Measurements from ENCODE around the gene LRRC40. TPM values are rescaled to one million over a fixed set of nuclear protein-coding genes. Genes with fewer than 3 reads are reported as not detected.

The LRRC40 gene
- total and polyA plus RNA-seq, 3 donors from 2014 or later: 10.1 to 22.1 (median 18.2) TPM

DNA sequence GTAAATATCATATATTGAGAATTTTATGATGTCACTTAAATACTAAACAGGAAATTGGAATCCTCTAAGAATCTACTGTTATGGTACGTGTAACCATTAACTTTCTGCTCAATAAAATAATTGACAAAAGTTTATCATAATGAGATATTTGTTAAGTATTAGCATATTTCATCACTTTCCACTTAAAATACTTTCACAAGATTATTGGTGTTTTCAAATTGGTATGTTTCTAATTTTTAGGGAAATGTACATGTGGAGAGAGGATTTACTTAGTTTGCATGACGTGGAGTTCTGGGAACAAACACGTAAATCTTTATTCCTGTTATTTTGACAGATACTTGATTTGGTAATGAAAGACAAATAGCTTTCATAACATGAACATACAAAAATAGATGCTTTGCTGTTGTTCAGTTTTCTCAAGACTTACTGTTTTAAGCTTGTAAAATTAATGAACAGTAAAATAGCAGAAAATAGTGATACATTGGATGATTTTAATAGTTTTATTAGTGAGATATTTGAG is 17.4 kb upstream of the LRRC40 start:
- whole genome bisulfite sequencing, 2 donors: 28 to 40% methylated on average over 3 of the region's 3 CpGs
- no peak for TF ChIP-seq POLR2A (IDR thresholded peaks at IDR 0.05)
- TF ChIP-seq, protein P1, sequence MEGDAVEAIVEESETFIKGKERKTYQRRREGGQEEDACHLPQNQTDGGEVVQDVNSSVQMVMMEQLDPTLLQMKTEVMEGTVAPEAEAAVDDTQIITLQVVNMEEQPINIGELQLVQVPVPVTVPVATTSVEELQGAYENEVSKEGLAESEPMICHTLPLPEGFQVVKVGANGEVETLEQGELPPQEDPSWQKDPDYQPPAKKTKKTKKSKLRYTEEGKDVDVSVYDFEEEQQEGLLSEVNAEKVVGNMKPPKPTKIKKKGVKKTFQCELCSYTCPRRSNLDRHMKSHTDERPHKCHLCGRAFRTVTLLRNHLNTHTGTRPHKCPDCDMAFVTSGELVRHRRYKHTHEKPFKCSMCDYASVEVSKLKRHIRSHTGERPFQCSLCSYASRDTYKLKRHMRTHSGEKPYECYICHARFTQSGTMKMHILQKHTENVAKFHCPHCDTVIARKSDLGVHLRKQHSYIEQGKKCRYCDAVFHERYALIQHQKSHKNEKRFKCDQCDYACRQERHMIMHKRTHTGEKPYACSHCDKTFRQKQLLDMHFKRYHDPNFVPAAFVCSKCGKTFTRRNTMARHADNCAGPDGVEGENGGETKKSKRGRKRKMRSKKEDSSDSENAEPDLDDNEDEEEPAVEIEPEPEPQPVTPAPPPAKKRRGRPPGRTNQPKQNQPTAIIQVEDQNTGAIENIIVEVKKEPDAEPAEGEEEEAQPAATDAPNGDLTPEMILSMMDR (IDR thresholded peaks at IDR 0.05): no peak
- intact Hi-C loops (cut with DNase I; ENCODE audit: low total_unique reads): no loop called here
- Histone ChIP-seq H3K4me3 (no peak overlapping the region), H3K9me3 (no peaks in the 10 kb centered on the region), H3K27ac (peak overlapping the region in 1 of 2 donors; percentile 97), H3K36me3 (ENCODE audit: low read depth, missing control alignments) (no peaks in the 10 kb centered on the region), H3K4me1 (peaks cover 28% of the 10 kb centered on the region), H3K27me3 (no peaks in the 10 kb centered on the region)
- no peak for DNase-seq

DNA sequence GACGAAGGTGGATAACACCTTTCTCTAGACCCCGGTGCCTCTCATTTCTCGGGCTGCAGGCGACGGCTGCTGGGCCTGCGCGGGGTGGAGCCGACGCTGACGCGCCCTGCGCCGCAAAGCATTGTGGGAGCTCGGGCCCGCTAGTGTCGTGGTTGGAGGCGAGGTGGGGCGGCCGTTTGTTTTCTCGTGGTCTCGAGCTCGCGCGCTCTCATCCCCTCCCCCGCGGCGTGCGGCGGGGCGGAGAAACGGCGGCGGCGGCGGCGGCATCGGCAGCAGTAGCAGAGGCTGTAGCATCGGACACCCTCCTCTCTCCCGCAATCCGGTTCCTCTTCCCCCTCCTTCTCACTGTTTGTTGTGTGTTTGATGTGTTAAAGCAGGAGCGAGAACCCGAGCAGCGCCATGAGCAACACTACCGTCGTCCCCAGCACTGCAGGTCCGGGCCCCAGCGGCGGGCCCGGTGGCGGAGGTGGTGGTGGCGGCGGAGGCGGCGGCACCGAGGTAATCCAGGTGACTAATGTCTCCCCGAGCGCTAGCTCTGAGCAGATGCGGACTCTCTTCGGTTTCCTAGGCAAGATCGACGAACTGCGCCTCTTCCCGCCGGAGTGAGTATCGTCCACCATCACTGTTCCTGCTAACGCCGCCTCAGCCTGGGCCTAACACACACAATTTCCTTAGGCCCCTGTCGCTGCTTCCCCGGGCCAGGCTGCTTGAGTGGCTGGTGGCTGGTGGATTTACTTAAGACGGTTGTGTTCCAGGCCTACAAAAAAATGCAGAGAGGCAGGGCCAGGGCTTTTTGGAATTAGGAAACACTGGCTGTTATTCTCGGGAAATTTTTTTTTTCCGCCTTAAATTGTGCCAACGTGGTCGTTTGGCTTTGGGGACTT is 16.1 kb upstream of the LRRC40 start, which contains the start of gene SRSF11:
Gene SRSF11, plus strand, starts transcription at position 143 of the 884 bp plus-strand sequence. Its CDS starts 257 bp downstream, at position 400.
- intact Hi-C loops (cut with DNase I; ENCODE audit: low total_unique reads): no loop called here
- no peaks in the 10 kb centered on the region for H3K27me3 ChIP-seq
- 0 to 1% methylated on average over 60 to 74 of the region's 74 CpGs for WGBS, 2 donors
- TF ChIP-seq, protein P1 (IDR thresholded peaks at IDR 0.05): peak in 1 of 3 experiments; percentile 14
- TF ChIP-seq POLR2A (IDR thresholded peaks at IDR 0.05): peak; percentile 35
- peaks cover 28% of the 10 kb centered on the region for H3K4me1 ChIP-seq
- H3K36me3 ChIP-seq (ENCODE audit: low read depth, missing control alignments): no peaks in the 10 kb centered on the region
- H3K27ac ChIP-seq: peak within 1 kb of the TSS; percentile 83 to 97
- peak within 1 kb of the TSS; percentile 70 to 83 for H3K4me3 ChIP-seq
- no peaks in the 10 kb centered on the region for H3K9me3 ChIP-seq
- peak; percentile 97 for DNase-seq

DNA sequence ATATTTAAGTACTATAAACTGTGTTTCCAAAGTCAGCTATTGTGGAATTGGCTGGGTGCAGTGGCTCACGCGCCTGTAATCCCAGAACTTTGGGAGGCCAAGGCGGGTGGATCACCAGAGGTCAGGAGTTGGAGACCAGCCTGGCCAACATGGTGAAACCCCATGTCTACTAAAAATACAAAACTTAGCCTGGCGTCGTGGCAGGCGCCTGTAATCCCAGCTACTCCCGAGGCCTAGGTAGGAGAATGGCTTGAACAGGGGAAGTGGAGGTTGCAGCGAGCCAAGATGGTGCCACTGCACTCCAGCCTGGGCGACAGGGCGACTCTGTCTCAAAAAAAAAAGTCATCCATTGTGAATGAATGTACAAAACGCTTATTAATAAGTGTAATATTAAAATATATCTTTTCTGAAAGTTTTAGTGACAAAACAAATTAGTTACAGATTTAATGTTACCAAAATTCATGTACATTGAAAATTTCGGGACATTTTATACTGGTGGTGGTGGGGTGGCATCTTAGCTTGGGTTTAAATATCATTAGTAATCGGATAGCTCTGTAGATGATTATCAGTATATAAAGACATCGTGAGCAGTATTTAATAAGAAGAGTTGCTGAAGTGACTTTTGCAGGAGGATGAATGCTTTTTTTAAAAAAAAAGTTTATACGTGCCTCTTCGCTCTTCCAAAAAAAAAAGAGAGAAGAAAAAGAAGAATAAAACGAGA is 15.3 kb upstream of the LRRC40 start:
- Histone ChIP-seq H3K4me1 (peaks cover 28% of the 10 kb centered on the region), H3K27ac (peak overlapping the region; percentile 83 to 97), H3K36me3 (ENCODE audit: low read depth, missing control alignments) (no peaks in the 10 kb centered on the region), H3K9me3 (no peaks in the 10 kb centered on the region), H3K4me3 (peak overlapping the region; percentile 70 to 83), H3K27me3 (no peaks in the 10 kb centered on the region)
- no peak for DNase-seq
- no peak for TF ChIP-seq POLR2A (IDR thresholded peaks at IDR 0.05)
- TF ChIP-seq, protein P1 (IDR thresholded peaks at IDR 0.05): no peak
- intact Hi-C loops (cut with DNase I; ENCODE audit: low total_unique reads): no loop called here
- 36 to 42% methylated on average over 17 of the region's 17 CpGs for WGBS, 2 donors

DNA sequence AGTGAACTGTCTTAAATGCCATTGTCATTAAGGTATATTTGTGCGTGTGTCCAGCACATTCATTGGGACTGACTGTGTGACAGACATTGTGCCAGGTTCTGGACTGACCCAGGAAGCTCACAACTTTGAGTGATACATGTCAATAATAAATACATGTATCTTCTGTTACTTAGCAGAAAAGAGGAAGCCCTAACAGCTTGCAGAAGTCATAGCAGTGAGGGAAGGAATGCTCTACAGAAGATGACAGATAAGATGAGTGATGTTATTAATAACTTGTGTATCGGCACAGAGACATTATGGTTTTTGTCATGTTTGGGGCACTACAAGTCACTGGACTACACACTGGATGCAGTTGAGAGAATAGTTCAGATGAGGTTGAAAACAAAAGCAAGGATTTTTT is 14.6 kb upstream of the LRRC40 start:
- Histone ChIP-seq H3K27me3 (no peaks in the 10 kb centered on the region), H3K36me3 (ENCODE audit: low read depth, missing control alignments) (no peaks in the 10 kb centered on the region), H3K27ac (no peak overlapping the region), H3K4me1 (peaks cover 28% of the 10 kb centered on the region), H3K9me3 (no peaks in the 10 kb centered on the region), H3K4me3 (no peak overlapping the region)
- no peak for TF ChIP-seq POLR2A (IDR thresholded peaks at IDR 0.05)
- TF ChIP-seq, protein P1 (IDR thresholded peaks at IDR 0.05): no peak
- intact Hi-C loops (cut with DNase I; ENCODE audit: low total_unique reads): no loop called here
- no peak for DNase-seq
- WGBS, 2 donors: 80 to 82% methylated on average over 2 of the region's 2 CpGs

Measured in testis (tissue), 3 donors.